K562 (cell line): ENCODE results near the gene HAND2. TPM values are rescaled to one million over a fixed set of nuclear protein-coding genes. Genes with fewer than 3 reads are reported as not detected.

Source experiments
- ATF3 ChIP-seq, 2 experiments: fragments of 450-650 bp in 1 of 2; sonication (generic) in 1 of 2; formaldehyde crosslinking in 1 of 2; IDR thresholded peaks in 1 of 2; conservative IDR thresholded peaks in 1 of 2; 2 replicates each; pipeline versions ENCODE4 v1.6.1 to v1.8.1; 2016 to 2023; ENCODE audit warnings: mild to moderate bottlenecking in 2 of 2, moderate library complexity in 2 of 2, inconsistent platforms in 1 of 2, missing genetic modification reagents in 1 of 2
- CBFA2T3 ChIP-seq: fragments of 450-650 bp; IDR thresholded peaks from 2 replicates; pipeline ENCODE4 v1.6.1; 2017
- CEBPG ChIP-seq, 3 experiments: fragments of 200-800 bp in 1 of 3; sonication (Bioruptor generic) in 1 of 3; sonication (generic) in 1 of 3; formaldehyde crosslinking in 1 of 3; IDR thresholded peaks in 2 of 3; conservative IDR thresholded peaks in 1 of 3; 2 replicates each; pipeline versions ENCODE4 v1.6.1 to v1.8.0; 2016 to 2022; ENCODE audit warnings: missing compliant biosample characterization in 2 of 3, missing genetic modification characterization in 2 of 3, mild to moderate bottlenecking in 1 of 3, missing genetic modification reagents in 1 of 3
- EP300 ChIP-seq: IDR thresholded peaks from 2 replicates; pipeline ENCODE4 v1.6.1; 2012; ENCODE audit warnings: low read length, improper control_type of control experiment
- FOSL1 ChIP-seq: fragments of 200-800 bp; sonication (Bioruptor generic); conservative IDR thresholded peaks from 2 replicates; pipeline ENCODE4 v1.6.1; 2016; ENCODE audit warnings: missing genetic modification characterization, missing compliant biosample characterization
- MEIS2 ChIP-seq: fragments of 450-650 bp; IDR thresholded peaks from 2 replicates; pipeline ENCODE4 v1.6.1; 2014; ENCODE audit warnings: mild to moderate bottlenecking; ENCODE audit not compliant: partially characterized antibody
- PKNOX1 ChIP-seq: fragments of 450-650 bp; IDR thresholded peaks from 2 replicates; pipeline ENCODE4 v1.6.1; 2016
- PML ChIP-seq: IDR thresholded peaks from 2 replicates; pipeline ENCODE4 v1.6.1; 2012; ENCODE audit warnings: low read length, inconsistent platforms
- POLR2AphosphoS5 ChIP-seq: IDR thresholded peaks from 2 replicates; pipeline ENCODE4 v1.6.1; 2011; ENCODE audit warnings: mild to moderate bottlenecking, low read depth, low read length, moderate library complexity; ENCODE audit not compliant: control insufficient read depth, insufficient read depth
- RCOR1 ChIP-seq, 2 experiments: IDR thresholded peaks; 2 replicates each; pipeline ENCODE4 v1.6.1; 2012; ENCODE audit warnings: low read depth in 2 of 2, low read length in 2 of 2, borderline replicate concordance in 1 of 2, improper control_type of control experiment in 1 of 2
- SMARCC2 ChIP-seq: fragments of 450-650 bp; IDR thresholded peaks from 2 replicates; pipeline ENCODE4 v1.6.1; 2017; ENCODE audit warnings: antibody characterized with exemption, moderate library complexity, mild to moderate bottlenecking, low read depth
- TRIM24 ChIP-seq, 2 experiments: fragments of 450-650 bp; IDR thresholded peaks; 2 replicates each; pipeline ENCODE4 v1.6.1; 2016
- ZNF212 ChIP-seq: fragments of 450-650 bp; formaldehyde crosslinking; IDR thresholded peaks from 2 replicates; pipeline ENCODE4 v1.4.0; 2020; ENCODE audit warnings: mild to moderate bottlenecking
- polyA plus RNA-seq, 8 experiments: library from polyadenylated mRNA; depleted of rRNA in 4 of 8; stranded (reverse) in 5 of 8; unstranded in 3 of 8; fragments of >200 nt; fragmentation: Nextera tagmentation in 2 of 8; fragmentation: Illumina TruSeq in 1 of 8; extraction: Ambion mirVana in 2 of 8; extraction: Trizol in 1 of 8; gene quantifications; 2 replicates each; pipeline versions ENCODE4 v1.2.1 to v1.2.3, GENCODE V29; 2011 to 2014; ENCODE audit warnings: inconsistent platforms in 1 of 8, missing spikeins in 1 of 8
- total RNA-seq, 7 experiments: library from RNA; depleted of rRNA in 6 of 7; stranded (reverse); fragments of >200 nt in 6 of 7; fragmentation: Illumina TruSeq in 2 of 7; extraction: Trizol in 2 of 7; gene quantifications; 2 replicates each; pipeline versions ENCODE4 v1.2.1 to v1.2.3, GENCODE V29; 2011 to 2021; ENCODE audit warnings: low replicate concordance in 1 of 7

Gene HAND2
- total and polyA plus RNA-seq, 9 of the 15 experiments (the other 6 are each of a cell fraction or from before 2014, with no cell fraction given) = 1.7 to 12.8 (median 4.9) TPM

GRCh38 chr4:173546776-173547175 lies 16.7 kb upstream of the HAND2 start (continued):
- TF ChIP-seq PKNOX1 (peak; percentile 34; the same call in 1 of the 2 replicates), EP300 (peak; percentile 55; the same call in 1 of the 2 replicates), MEIS2 (peak; percentile 81), ATF3 (IDR thresholded peaks at IDR 0.05) (peak; percentile 61), ATF3 (CRISPR knock-in tag; conservative IDR thresholded peaks at IDR 0.05) (no peak), FOSL1 (tag) (peak; percentile 70), ZNF212 (no peak), RCOR1 (IDR thresholded peaks at IDR 0.05; ENCODE audit: borderline replicate concordance in 1 of 2, low read depth in 2 of 2, low read length in 2 of 2) (peak in 1 of 2 experiments; percentile 34; a peak in 1 of 4 replicates), SMARCC2 (peak; percentile 43; the same call in 1 of the 2 replicates), CBFA2T3 (peak; percentile 84), POLR2AphosphoS5 (peak; percentile 63; the same call in 1 of the 2 replicates), CEBPG (CRISPR knock-in tag; IDR thresholded peaks at IDR 0.05) (no peak), CEBPG (tag; conservative IDR thresholded peaks at IDR 0.05 in 1 of 2, IDR thresholded peaks at IDR 0.05 in 1 of 2) (no peak), PML (peak; percentile 51; the same call in 1 of the 2 replicates), TRIM24 (IDR thresholded peaks at IDR 0.05) (0 out of 4 replicates have a peak, but pooled peaks of 1 of the 2 experiments have one; percentile 8)
